GM21576 (cell line): ENCODE measurements around the gene CDH23.

Experiments used
- ATAC-seq: cut with Tn5 transposase; IDR thresholded peaks from one replicate; pipeline ENCODE4 v1.9.1; 2021; ENCODE audit warnings: mild to moderate bottlenecking, moderate library complexity; ENCODE audit not compliant: unreplicated experiment

Gene CDH23

DNA sequence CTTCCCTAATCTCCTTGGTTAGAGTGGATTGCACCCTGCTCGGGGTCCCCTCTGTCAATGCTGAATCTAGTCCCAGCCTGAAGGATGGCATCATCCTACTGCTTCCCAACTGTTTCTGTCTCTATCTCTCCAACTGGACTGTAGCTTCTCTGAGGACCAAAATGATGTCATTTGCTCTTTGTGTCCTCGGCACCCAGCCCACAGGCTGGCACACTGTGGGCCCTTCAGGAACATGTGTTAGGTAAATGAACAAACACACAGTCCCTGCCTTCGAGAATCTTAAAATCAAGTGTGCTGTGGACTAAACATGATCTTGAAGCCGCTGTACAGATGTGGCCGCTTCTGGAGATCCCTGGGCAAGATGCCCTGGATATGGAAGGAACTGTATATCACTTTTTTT, 5.0 kb upstream of the CDH23 start:
- ATAC-seq: no peak

DNA sequence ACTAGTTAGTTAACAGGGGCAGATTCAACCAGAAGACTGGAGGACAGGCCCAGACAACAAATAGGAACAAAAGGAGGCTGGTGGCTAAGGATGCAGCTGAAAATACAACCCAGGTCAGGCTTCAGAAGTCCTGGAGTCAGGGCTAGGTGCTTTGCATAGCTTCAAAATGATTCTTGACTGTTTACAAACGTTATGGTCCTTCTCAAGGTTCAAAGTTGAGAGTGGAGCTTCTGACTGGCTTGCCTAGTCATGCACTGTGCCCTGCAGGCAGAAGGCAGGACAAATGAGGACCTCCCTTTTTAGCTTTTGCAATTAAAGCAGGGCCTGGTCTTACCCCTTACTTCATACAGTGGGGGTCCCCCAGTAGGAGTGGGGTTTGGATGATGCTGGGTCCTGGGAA, 4.4 kb upstream of the CDH23 start:
- ATAC-seq: no peak

DNA sequence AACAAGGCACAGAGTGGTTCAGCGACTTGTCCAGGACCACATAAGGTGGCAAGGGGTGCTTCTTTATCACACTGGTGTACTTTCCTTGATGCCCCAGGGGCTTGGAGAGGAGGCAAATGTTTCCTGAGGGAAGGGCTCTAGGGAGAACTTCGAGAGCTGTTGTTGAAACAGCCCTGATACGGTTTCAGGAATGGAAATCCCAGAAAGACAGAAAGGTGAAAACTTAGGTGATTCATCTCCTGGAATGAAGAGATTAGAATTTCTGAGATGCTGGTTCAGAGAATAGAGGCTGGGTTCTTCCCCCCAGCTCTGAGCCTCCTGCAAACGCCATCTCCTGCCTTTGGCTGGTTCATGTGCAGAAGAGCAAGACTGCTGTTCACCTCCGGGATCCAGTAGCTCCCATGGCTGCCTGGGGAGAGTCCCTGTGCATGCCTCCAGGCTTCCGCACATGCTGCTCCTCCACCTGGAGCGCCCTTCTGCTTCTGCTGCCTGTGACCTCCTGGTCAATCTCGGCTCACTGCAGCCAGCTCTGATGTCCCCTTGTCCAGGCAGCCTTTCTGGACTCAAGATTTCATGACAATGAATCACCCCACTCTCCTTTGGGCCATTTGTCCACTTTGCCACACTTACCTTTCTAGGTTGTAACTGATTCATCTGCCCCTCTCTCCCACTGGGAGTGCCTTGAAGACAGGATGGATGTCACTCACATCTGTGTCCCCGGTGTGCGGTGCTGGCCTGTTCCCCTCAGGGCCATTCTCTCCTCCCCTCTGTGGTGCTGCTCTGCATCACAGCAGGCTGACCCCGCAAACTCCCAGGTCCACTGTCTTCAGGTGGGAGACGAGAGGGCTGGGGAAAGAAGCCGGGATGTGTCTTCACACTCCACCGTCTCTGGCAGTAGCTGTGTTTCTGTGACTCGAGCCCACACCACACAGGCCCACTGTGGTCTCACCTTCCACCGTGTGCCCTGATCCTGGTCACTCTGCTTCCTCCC, 3.6 kb upstream of the CDH23 start:
- ATAC-seq: no peak

DNA sequence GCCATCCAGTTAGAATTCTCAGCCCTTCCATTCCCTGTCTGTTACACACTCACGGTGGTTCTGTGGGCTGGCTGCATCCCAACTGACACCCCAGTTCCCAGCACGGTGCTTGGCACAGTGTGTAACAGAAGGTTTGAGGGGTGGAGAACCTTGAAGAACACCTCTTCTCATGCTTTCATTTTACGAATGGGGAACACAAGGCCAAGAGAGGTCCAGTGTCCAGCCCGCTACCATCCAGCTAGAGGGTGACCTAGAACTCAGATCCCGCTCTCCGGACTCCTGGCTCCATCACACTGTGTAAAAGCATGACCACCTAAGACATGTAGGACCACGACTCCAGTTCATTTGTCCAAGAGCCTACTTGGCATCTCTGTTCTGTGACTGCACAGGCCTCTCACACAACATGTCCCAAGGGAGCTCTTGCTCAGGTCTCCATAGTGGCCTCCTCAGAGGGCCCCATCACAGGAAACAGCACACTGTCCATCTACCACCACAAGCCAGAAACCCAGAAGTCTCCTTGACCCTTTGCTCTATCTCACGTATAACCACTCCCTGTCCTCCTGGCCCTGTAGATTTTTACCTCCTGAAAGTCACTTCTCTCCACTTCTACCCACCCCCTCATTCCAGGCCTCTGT, 2.8 kb upstream of the CDH23 start:
- no peak for ATAC-seq

DNA sequence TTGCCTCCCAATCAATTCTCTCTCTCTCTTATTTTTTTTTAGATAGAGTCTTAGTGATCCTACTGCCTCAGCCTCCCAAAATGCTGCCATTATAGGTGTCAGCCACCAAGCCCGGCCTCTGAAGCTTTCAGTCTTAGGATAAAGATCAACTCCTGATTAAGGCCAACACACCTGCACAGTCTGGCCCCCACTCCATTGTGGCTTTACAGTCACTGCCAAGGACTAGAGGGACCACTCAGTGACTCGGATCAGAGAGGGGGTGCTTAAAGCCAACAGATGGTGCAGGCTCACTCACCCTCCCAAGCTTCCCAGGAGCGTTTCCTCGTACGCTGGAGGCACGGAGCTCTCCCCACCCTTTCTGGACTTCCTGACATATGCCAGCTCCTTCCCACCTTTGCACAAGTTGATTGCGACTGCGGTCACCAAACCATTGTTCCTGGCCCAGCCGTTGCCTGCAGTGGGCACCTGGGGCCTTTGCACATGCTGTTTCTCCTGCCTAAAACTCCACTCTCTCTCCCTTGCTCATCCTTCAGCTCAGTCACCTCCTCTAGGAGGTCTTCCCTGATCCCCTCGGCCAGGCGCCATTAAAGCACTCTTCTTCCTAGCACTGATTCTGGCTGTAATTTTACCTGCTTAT, 1.7 kb upstream of the CDH23 start:
- ATAC-seq: no peak

DNA sequence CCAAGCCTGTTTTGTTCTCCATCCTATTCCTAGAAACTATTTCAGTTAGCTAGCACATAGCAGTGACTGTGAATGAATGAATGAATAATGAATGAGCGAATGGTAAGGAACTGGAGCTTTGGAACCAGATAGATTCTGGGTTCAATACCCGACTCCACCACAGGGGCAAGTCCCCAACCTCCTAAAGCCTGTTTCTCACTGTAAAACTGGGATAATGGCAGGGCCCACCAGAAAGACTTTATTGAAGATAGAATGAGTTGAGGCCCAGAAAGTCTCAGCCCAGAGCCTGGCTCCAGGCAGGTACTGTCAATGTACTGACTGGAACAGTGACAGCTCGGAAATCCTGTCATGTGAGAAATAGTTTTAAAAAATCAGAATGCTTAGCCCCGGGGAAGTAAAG, 1.1 kb upstream of the CDH23 start:
- ATAC-seq: no peak

DNA sequence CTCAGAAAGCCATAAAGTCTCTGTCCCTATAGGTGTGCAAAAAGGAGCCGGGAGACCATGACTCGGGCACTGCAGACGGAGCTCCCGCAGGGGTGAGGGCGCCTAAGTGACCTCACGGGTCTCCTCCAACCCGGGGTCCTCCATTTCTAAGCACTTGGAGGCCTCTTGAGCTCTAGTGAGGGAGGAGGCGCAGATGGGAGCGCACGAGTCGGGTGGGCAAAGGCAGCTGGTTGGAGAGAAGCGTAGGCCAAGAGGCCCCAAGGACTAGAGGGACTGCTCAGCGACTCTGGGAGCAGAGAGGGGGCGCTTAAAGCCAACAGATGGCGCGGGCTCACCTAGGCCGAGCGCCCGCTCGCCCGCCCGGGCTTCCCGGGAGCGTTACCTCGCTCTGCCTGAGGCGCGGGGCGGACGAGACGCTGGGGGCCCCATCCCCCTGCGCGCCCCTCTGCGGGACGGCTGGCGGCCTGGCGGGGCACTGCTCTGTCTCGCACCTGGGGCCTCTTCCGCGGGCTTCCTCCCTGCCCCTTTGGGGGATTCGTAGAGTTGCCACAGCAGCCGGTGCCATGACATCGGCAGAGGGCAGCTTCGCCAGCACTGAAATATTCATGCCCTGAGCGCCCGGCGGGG, 523 bp upstream of the CDH23 start:
- no peak for ATAC-seq

DNA sequence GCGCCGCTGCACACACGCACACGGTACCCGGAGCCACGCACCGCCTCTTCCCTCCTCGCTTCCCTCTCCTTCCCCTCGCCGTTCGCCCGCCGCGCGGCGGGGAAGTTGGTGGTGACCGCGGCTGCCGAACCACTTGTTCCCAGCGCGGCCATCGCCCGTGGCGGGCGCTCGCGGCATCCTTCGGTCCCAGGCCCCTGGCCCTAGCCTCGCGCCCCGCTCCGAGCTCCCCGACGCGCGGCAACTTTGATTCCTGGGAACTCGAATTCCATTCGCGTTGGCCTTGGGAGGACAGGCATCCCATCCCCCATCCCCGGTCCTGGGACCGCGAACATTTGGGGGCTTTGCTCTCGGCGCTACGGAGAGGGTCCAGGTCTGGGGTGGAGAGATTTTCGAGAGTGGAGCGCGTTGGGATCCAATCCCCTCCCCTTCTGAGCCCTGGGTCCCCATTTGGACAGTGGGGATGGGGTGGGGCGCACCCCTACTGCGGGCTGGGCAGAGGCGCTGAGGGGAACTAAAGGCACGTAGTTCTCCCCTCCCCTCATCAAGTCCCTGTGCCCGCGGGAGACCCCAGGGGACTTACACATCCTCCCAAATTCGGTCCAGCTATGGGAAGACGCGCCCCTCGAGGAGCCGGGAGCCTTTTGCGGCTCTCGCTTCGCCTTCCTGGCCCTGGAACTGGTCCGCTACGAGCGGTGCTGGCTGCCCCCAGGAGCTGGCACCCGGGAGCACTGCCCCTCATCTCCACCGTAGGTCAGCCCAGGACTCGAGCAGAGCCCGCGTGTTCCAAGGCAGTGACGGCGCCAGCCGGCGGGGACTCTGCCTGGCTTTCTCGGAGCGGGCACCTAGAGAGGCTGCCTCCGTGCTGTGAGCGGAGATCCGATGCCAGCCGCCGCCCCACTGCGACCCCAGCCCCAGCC, 834 bp downstream of the CDH23 start:
- ATAC-seq: no peak

DNA sequence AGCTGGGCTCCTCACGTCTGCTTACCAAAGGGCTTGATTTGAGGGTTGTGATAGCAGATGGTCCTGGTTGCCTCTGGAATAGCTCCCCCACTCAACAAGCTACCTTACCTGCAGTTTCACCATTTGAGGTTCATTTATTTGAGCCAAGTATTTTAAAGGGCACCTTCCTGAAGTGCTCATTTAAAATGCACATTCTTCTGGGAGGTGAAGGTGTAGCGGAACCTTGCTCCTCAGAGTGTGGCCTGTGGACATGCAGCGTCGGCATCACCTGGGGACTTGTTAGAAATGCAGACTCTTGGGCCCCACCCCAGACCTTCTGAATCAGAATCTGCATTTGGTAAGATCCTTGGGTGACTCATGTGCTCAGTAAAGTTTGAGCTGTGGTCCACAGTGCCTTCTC, 2.3 kb downstream of the CDH23 start:
- no peak for ATAC-seq

DNA sequence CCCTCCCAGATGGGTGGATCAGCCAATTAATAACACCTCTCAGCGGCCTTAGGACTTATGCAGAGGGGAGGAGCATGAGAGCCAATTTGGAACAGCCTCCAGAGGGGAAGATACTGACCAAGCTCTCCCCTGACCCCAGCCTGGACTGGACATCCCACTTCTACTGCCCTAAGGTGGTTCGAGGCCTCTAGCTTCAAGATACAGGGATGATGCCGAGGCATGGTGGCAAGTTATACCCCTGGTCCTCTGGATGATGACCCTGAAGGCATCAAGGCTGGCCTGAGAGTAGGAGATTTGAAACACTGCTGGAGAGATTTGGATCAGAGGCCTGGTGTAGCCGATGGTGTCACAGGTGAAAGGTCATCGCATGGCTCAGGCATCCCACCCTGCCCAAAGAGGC, 3.2 kb downstream of the CDH23 start:
- ATAC-seq: no peak

DNA sequence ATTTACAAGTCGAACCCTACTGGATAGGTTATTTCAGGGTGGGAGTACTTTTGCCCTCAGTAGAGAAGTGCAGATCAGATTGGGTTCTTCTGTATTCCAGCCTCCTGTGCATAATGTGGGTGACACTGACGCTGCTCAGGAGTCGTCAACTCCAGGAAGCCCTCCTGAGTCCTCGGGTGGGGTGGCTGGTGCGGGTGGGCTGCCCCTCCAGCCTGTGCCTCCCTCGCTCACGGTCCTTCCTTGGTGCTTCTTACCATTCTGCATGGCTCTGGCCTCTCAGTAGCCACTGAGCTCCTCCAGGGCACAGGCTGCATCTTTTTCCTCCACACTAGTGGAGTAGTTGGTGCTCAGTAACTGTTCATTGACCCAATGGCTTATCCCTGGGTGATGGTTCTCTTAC, 4.3 kb downstream of the CDH23 start:
- no peak for ATAC-seq

DNA sequence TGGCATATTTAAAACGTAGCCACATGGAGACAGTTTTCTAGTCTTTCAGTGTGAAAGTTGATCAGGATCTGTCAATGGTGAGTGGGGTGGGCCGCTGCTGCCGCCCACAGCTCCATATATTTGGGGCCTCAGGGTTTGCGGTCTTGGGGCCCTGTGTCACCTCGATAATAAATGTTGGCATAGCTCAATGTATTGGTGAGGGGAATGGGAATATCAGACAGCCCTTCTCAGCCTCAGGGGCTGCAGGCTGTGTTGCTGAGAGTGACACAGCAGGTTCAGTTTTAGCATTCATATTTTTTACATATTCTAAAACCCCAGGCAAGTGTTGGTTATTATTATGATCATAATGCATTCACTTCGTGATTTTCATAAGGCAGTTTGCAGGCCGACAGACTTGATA, 5.3 kb downstream of the CDH23 start:
- ATAC-seq: no peak

DNA sequence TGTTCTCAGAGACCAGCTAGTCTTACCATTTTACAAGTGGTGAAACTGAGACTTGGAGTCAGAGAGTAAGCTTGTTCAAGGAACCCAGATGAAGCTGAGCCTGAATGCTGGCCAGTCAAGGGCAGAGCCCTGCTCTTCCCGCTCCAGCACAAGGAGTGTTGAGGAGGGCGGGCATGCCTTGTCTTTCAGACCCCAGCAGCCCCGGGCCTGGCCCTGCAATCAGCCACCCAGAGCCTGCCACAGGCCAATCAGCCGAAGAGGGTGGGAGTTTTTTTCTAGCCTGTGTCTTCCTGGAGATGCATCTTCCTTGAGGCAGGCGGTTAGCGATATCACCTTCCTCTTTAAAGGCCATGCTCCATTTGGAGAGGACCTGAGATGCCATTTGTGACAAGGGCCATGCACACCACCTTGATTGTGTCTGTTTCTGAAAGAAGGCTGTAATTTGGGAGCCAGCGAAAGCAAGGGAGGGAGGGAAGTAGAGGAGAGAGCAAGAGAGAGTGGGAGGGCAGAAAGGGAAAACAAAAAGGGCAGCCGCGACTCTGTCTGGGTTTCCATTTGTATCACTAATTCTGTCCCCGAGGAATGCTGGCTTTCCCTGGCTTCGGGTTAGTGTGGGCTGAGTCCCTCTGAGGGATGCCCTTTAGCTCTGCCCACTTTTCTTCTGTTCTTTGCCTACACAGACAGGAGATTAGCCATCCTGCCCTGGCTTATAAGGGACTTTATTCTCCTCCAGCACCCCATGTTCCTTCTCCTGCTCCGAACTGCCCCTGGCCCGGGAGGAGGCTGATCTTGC, 8.0 kb downstream of the CDH23 start:
- no peak for ATAC-seq

DNA sequence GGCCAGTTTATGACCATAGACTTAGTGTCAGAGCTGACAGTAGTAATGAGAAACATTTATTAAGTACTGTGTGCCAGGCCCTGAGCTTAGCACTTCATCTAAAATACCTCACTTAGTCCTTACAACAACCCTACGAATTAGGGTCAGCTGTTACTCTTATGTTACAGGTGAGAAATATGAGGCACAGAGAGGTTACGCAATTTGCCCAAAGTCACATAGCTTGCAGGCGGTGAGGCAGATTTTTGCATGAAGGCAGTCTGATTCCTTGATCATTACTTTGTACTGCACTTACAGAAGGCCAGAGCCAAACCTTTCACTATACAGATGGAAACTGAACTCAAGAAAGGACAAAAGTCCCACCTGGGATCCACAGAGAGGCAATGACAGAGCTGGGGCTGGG, 10.2 kb downstream of the CDH23 start:
- no peak for ATAC-seq

DNA sequence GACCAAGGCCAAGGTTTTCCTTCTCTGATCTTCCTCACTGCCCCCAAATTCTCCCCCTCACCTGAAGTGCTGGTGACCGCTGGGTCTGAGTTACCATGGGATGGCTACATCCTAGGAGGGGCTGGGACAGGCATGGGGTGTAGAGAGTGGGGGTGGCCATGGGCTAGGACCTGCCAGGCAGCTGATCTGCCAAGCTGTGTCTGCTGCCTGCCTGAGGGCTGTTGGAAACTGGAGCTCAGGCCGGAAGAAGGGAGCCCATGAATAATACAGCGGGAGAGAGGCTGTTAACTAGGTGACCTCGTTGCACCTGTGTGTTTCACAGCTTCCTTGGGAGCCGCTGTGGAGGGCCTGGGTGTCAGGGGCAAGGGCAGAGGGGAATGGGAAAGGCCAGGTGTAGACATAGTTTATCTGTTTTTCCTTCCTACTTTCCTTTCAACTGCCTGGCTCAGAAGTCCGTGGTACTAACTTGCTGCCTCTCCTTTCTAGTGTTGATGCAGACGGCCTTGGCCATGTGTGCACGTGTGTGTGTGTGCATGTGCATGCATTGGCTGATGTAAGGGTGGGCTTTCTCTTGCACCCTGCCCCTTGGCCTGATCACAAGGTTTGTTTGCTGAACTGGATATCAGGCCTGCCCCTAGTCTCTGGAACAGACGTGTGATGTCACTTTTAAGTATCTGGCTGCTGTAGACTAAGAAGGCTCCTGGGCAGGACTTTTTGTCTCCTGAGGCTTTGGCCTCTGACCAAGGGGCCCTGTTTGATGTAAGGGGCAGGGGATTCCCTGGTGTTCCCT, 11.9 kb downstream of the CDH23 start:
- ATAC-seq: no peak

DNA sequence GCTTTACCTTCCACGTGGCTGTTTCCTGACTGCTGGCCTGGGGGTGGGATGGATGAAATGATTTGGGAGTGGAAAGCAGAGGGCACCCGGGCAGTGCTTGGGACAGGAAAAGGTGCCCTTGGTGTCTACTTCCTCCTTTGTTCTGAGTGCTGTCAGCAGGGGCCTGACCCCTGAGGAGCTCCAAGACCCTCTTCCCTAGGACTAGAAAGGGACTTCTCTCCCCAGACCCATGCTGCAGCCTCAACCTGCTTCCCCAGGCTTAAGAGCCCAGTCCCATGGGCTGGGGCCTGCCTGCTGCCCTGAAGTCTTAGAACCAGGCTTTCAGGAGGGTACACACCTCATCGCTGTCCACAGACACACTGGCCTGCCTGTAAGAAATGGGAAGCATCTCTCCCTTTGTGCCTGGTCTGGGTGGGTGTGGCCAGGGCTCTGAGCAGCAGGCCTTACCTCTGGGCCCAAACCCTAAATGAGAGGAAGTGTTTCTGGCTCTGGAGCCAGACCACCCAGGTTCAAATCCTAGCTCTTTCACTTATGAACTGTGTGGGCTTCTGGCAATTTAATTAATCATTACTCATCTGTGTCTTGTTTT, 12.9 kb downstream of the CDH23 start:
- no peak for ATAC-seq

DNA sequence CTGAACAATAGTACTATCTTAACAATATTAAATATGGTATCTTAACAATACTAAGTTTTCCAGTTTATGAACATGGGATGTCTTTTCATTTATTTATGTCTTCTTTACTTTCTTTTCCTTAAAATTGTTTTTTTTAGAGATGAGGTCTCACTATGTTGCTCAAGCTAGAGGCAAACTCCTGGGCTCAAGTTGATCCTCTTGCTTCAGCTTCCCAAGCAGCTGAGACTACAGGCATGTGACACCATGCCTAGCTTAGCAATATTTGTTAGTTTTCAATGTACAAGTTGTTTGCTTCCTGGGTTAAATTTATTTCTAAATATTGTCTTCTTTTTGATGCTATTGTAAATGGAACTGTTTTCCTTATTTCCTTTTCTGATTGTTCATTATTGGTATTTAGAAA, 16.9 kb downstream of the CDH23 start:
- no peak for ATAC-seq

DNA sequence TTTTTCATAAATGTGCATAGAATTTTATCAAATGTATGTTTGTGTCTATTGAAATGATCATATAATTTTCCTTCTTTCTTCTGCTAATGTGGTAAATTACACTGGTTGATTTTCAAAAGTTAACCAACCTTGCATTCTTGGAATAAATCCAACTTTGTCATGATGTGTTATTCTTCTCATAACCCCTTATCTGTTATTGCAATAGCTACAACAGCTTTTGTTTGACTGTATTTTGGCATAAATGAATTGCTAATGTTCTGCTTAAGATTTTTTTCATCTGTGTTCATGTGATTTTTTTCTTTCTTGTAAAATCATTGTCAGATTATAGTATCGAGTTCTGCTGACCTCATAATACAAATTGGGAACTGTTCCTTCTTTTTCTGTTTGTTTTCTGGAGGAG, 17.6 kb downstream of the CDH23 start:
- no peak for ATAC-seq
